ENCODE data around the gene GFM1.

GRCh38 chr3:158728851-158729250, 84.5 kb downstream of the GFM1 start:
- no peak for TF ChIP-seq POLR2A (IDR thresholded peaks at IDR 0.05)
- TF ChIP-seq, protein P1, sequence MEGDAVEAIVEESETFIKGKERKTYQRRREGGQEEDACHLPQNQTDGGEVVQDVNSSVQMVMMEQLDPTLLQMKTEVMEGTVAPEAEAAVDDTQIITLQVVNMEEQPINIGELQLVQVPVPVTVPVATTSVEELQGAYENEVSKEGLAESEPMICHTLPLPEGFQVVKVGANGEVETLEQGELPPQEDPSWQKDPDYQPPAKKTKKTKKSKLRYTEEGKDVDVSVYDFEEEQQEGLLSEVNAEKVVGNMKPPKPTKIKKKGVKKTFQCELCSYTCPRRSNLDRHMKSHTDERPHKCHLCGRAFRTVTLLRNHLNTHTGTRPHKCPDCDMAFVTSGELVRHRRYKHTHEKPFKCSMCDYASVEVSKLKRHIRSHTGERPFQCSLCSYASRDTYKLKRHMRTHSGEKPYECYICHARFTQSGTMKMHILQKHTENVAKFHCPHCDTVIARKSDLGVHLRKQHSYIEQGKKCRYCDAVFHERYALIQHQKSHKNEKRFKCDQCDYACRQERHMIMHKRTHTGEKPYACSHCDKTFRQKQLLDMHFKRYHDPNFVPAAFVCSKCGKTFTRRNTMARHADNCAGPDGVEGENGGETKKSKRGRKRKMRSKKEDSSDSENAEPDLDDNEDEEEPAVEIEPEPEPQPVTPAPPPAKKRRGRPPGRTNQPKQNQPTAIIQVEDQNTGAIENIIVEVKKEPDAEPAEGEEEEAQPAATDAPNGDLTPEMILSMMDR (IDR thresholded peaks at IDR 0.05 in 4 of 5, conservative IDR thresholded peaks at IDR 0.05 in 1 of 5): no peak

Measured in gastrocnemius medialis (tissue), 4 donors.